Keratinocyte (primary cell): ENCODE data around the gene SAMD5. TPM values are rescaled to one million over a fixed set of nuclear protein-coding genes. Genes with fewer than 3 reads are reported as not detected.

Experiments used
- DNase-seq: peaks from one replicate; pipeline ENCODE4 v3.0.0-alpha.2; 2011; ENCODE audit warnings: low read depth, missing footprints, low spot score
- FAIRE-seq: peaks from 2 replicates; lab custom pipeline; 2011; peaks lifted over from hg19 to GRCh38; lab: Jason Lieb, UNC
- H2AFZ ChIP-seq: 2 replicates; pipeline ENCODE4 v1.6.0; 2012; ENCODE audit warnings: low read length, control low read depth, inconsistent platforms; ENCODE audit not compliant: control insufficient read depth
- H3K27ac ChIP-seq: 2 replicates; pipeline ENCODE4 v1.5.1; 2011; ENCODE audit warnings: low read length; ENCODE audit not compliant: control insufficient read depth, insufficient read depth
- H3K27me3 ChIP-seq: 3 replicates; pipeline ENCODE4 v1.6.0; 2011; ENCODE audit warnings: low read length; ENCODE audit not compliant: control insufficient read depth, insufficient read depth; ENCODE audit errors: extremely low read depth
- H3K36me3 ChIP-seq, 2 experiments: 2 replicates in 1 of 2; 3 replicates in 1 of 2; pipeline ENCODE4 v1.5.1; 2011; ENCODE audit warnings: low read length in 2 of 2, mild to moderate bottlenecking in 1 of 2; ENCODE audit not compliant: control insufficient read depth in 2 of 2, insufficient read depth in 2 of 2; ENCODE audit errors: extremely low read depth in 1 of 2
- H3K4me1 ChIP-seq: 3 replicates; pipeline ENCODE4 v1.5.1; 2011; ENCODE audit warnings: low read length; ENCODE audit not compliant: control insufficient read depth, insufficient read depth; ENCODE audit errors: extremely low read depth
- H3K4me2 ChIP-seq: 3 replicates; pipeline ENCODE4 v1.6.0; 2011; ENCODE audit warnings: low read depth, low read length; ENCODE audit not compliant: control insufficient read depth, insufficient read depth; ENCODE audit errors: extremely low read depth
- H3K4me3 ChIP-seq, 3 experiments: fragments of 200-600 bp in 1 of 3; sonication (generic) in 1 of 3; 2 replicates in 2 of 3; 3 replicates in 1 of 3; pipeline ENCODE4 v1.5.1; 2011 to 2016; ENCODE audit warnings: low read length in 3 of 3, mild to moderate bottlenecking in 3 of 3, control low read depth in 2 of 3, inconsistent platforms in 1 of 3, low read depth in 1 of 3, mixed read lengths in 1 of 3, mixed run types in 1 of 3, moderate library complexity in 1 of 3; ENCODE audit not compliant: control insufficient read depth in 2 of 3, insufficient read depth in 2 of 3; ENCODE audit errors: extremely low read depth in 1 of 3
- H3K79me2 ChIP-seq: 2 replicates; pipeline ENCODE4 v1.6.0; 2012; ENCODE audit warnings: low read length; ENCODE audit not compliant: control insufficient read depth, insufficient read depth
- H3K9ac ChIP-seq: 3 replicates; pipeline ENCODE4 v1.6.0; 2011; ENCODE audit warnings: low read length; ENCODE audit not compliant: control insufficient read depth, insufficient read depth; ENCODE audit errors: extremely low read depth
- H3K9me1 ChIP-seq: 3 replicates; pipeline ENCODE4 v1.6.0; 2011; ENCODE audit warnings: low read length; ENCODE audit not compliant: control insufficient read depth, insufficient read depth; ENCODE audit errors: extremely low read depth
- H3K9me3 ChIP-seq: 2 replicates; pipeline ENCODE4 v1.5.1; 2012; ENCODE audit warnings: low read depth, low read length; ENCODE audit not compliant: control insufficient read depth
- H4K20me1 ChIP-seq: 3 replicates; pipeline ENCODE4 v1.6.0; 2011; ENCODE audit warnings: low read length; ENCODE audit not compliant: control insufficient read depth, insufficient read depth; ENCODE audit errors: extremely low read depth
- CTCF ChIP-seq, 3 experiments: IDR thresholded peaks in 1 of 3; conservative IDR thresholded peaks in 1 of 3; optimal IDR thresholded peaks in 1 of 3; 2 replicates in 2 of 3; 3 replicates in 1 of 3; pipeline versions ENCODE3 to v1.5.1; 2011; ENCODE audit warnings: low read length in 3 of 3, mild to moderate bottlenecking in 3 of 3, moderate library complexity in 2 of 3, control low read depth in 1 of 3, inconsistent platforms in 1 of 3; ENCODE audit not compliant: insufficient read depth in 2 of 3; ENCODE audit errors: extremely low read depth in 1 of 3
- EZH2 ChIP-seq: IDR thresholded peaks from one replicate; pipeline ENCODE4 v1.6.1; 2012; ENCODE audit warnings: inconsistent platforms, mild to moderate bottlenecking, low read length, moderate library complexity
- dilution Hi-C: fragments of 300-500 bp; cut with MboI; formaldehyde crosslinking; loops from one replicate; pipeline ENCODE4 v1.7.0; 2020; ENCODE audit warnings: low sequenced_read_pairs; ENCODE audit not compliant: extremely low pct_ligation_motif_present
- polyA plus RNA-seq, 5 experiments: library from polyadenylated mRNA; depleted of rRNA in 3 of 5; stranded (reverse) in 3 of 5; stranded (forward) in 1 of 5; unstranded in 1 of 5; fragments of >200 nt; gene quantifications; 1 replicate in 1 of 5; 2 replicates in 3 of 5; 3 replicates in 1 of 5; pipeline versions ENCODE4 v1.2.1 to v1.2.3, GENCODE V29; 2011 to 2012; ENCODE audit warnings: missing spikeins in 2 of 5, low read depth in 1 of 5, low replicate concordance in 1 of 5

The SAMD5 gene
- polyA plus RNA-seq, 1 donor (not counting 4 experiments of a cell fraction or from before 2014, with no cell fraction given): 1.2 TPM

- Histone ChIP-seq H3K79me2 (no peaks in the 10 kb centered on the region), H3K27me3 (no peaks in the 10 kb centered on the region), H3K4me3 (no peak overlapping the region), H4K20me1 (no peaks in the 10 kb centered on the region), H3K4me1 (no peaks in the 10 kb centered on the region), H3K9ac (no peak overlapping the region), H2AFZ (no peak overlapping the region), H3K4me2 (no peak overlapping the region), H3K9me1 (no peaks in the 10 kb centered on the region), H3K27ac (no peak overlapping the region), H3K9me3 (no peaks in the 10 kb centered on the region), H3K36me3 (no peaks in the 10 kb centered on the region)
- TF ChIP-seq EZH2: no peak
- TF ChIP-seq CTCF (optimal IDR thresholded peaks at IDR 0.05 in 1 of 3, IDR thresholded peaks at IDR 0.05 in 1 of 3, conservative IDR thresholded peaks at IDR 0.05 in 1 of 3; ENCODE audit: extremely low read depth in 1 of 3, insufficient read depth in 2 of 3, low read length in 3 of 3): no peak
- dilution Hi-C loops: no loop called here
- no peak for FAIRE-seq
- DNase-seq: no peak
These were observed 21.8 kb upstream of the SAMD5 start for GRCh38 chr6:147486683-147487082.

DNA sequence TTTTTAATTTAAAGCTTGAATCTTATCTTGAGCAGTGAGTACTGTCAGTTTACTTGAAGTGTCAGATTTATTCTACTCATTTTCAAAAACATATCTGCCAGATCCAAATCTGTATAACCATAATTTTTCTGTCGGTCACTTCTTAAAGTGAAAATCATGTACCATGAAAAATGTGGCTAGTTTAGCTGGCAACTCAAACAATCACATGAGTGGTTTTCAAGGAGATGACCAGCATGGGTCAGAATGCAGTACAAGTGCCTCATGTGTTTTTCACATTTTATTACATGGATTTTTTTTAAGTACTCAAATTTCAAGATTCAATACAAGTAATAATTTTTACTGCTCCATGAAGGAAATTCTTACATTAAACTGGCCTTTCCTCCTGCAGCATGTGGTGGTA is 11.0 kb upstream of the SAMD5 start:
- dilution Hi-C loops: no loop called here
- no peak for FAIRE-seq
- TF ChIP-seq EZH2 (no peak), CTCF (optimal IDR thresholded peaks at IDR 0.05 in 1 of 3, IDR thresholded peaks at IDR 0.05 in 1 of 3, conservative IDR thresholded peaks at IDR 0.05 in 1 of 3; ENCODE audit: extremely low read depth in 1 of 3, insufficient read depth in 2 of 3, low read length in 3 of 3) (no peak)
- H3K9me1 ChIP-seq: no peaks in the 10 kb centered on the region
- no peak for DNase-seq
- no peak overlapping the region for H3K27ac ChIP-seq
- no peaks in the 10 kb centered on the region for H3K9me3 ChIP-seq
- no peaks in the 10 kb centered on the region for H3K4me1 ChIP-seq
- no peak overlapping the region for H2AFZ ChIP-seq
- no peaks in the 10 kb centered on the region for H3K27me3 ChIP-seq
- H3K9ac ChIP-seq: no peak overlapping the region
- H4K20me1 ChIP-seq: no peaks in the 10 kb centered on the region
- no peak overlapping the region for H3K4me2 ChIP-seq
- no peaks in the 10 kb centered on the region for H3K36me3 ChIP-seq
- H3K79me2 ChIP-seq: no peaks in the 10 kb centered on the region
- H3K4me3 ChIP-seq: no peak overlapping the region
